ENCODE measurements around the gene PCBP1. TPM values are rescaled to one million over a fixed set of nuclear protein-coding genes. Genes with fewer than 3 reads are reported as not detected.
A peak's percentile ranks its signal among the peaks of the same experiment; 100 is the strongest.

Gene PCBP1
- total RNA-seq, 4 donors from 2014 or later, result 103 to 189 (median 149) TPM

GRCh38 chr2:70094171-70094977 lies 7.1 kb downstream of the PCBP1 start:
- DNase-seq, result no peak
- no peaks in the 10 kb centered on the region for H3K27me3 ChIP-seq
- peak overlapping the region; percentile 75 to 84 (median 80) for H3K27ac ChIP-seq
- in situ Hi-C loops (cut with MboI; ENCODE audit: low pct_ligation_motif_present in 1 of 4, low pct_unique_long_range_greater_than_20kb in 1 of 4, low sequenced_read_pairs in 3 of 4) (no loop called here), intact Hi-C loops (cut with DNase I; ENCODE audit: low total_unique reads) (no loop called here)
- peaks cover 6 to 27% (median 23%) of the 10 kb centered on the region in 4 donors for H3K4me1 ChIP-seq
- no peak overlapping the region for H3K4me3 ChIP-seq
- H3K36me3 ChIP-seq, result no peaks in the 10 kb centered on the region
- WGBS, 2 donors (ENCODE audit: low coverage in 1 of 2), result 90 to 93% methylated on average over 4 to 5 of the region's 5 CpGs
- H3K9me3 ChIP-seq, result no peaks in the 10 kb centered on the region
- TF ChIP-seq POLR2AphosphoS5 (IDR thresholded peaks at IDR 0.05) (no peak), EP300 (IDR thresholded peaks at IDR 0.05; ENCODE audit: low read depth) (no peak), CTCF (IDR thresholded peaks at IDR 0.05) (no peak), POLR2A (IDR thresholded peaks at IDR 0.05) (no peak)

DNA sequence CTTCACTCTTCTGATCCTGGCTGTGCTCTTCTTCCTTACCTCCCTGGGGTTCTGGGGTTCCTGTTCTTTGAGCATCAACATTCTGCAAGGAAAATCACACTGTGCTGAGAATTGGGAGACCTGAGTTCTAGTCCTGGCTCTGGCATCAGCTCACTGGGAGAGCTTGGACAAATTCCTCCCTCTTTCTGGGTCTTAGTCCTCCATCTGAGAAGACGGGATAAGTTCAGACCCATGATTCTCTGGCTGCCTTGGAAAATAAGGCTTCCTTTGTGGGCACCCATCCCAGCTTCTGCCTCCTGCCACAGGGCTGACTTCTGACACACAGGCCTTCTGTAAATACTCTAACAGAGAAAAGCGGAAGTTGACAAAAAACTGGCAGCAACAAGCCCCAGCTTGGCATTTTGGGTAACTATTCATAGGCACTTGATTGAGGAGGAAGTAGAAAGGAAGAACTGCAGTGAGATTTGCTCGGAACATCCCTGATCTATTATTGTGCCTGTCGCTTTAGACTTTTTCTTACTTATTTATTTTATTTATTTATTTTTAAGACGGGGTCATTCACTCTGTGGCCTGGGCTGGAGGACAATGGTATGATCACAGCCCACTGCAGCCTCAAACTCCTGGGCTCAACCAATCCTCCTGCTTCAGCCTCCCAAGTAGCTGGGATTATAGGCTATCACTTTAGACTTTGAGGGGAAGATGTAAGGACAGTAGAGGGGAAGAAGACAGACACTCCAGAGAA lies 7.9 kb downstream of the PCBP1 start:
- intact Hi-C loops (cut with DNase I; ENCODE audit: low total_unique reads) (no loop called here), in situ Hi-C loops (cut with MboI; ENCODE audit: low pct_ligation_motif_present in 1 of 4, low pct_unique_long_range_greater_than_20kb in 1 of 4, low sequenced_read_pairs in 3 of 4) (no loop called here)
- no peaks in the 10 kb centered on the region for H3K36me3 ChIP-seq
- WGBS, 2 donors (ENCODE audit: low coverage in 1 of 2), result 17 to 20% methylated on average over 1 to 5 of the region's 5 CpGs
- H3K9me3 ChIP-seq, result no peaks in the 10 kb centered on the region
- DNase-seq, result peak; percentile 58
- H3K27ac ChIP-seq, result peak overlapping the region; percentile 75 to 84 (median 80)
- H3K4me1 ChIP-seq, result peaks cover 6 to 19% (median 15%) of the 10 kb centered on the region in 4 donors
- no peaks in the 10 kb centered on the region for H3K27me3 ChIP-seq
- H3K4me3 ChIP-seq, result no peak overlapping the region
- TF ChIP-seq POLR2AphosphoS5 (IDR thresholded peaks at IDR 0.05) (peak in 2 of 3 donors; percentile 18 to 52), CTCF (IDR thresholded peaks at IDR 0.05) (no peak), POLR2A (IDR thresholded peaks at IDR 0.05) (peak; percentile 55), EP300 (IDR thresholded peaks at IDR 0.05; ENCODE audit: low read depth) (no peak)

- TF ChIP-seq CTCF (IDR thresholded peaks at IDR 0.05) (no peak), POLR2A (IDR thresholded peaks at IDR 0.05) (no peak), EP300 (IDR thresholded peaks at IDR 0.05; ENCODE audit: low read depth) (no peak), POLR2AphosphoS5 (IDR thresholded peaks at IDR 0.05) (no peak)
- intact Hi-C loops (cut with DNase I; ENCODE audit: low total_unique reads), result no loop called here
- H3K9me3 ChIP-seq, result no peaks in the 10 kb centered on the region
- no peak overlapping the region for H3K4me3 ChIP-seq
- no peak for DNase-seq
- H3K27ac ChIP-seq, result peak overlapping the region; percentile 75 to 84 (median 80)
- no peaks in the 10 kb centered on the region for H3K27me3 ChIP-seq
- H3K4me1 ChIP-seq, result peaks cover 6 to 17% (median 13%) of the 10 kb centered on the region in 4 donors
- WGBS, 2 donors (ENCODE audit: low coverage in 1 of 2), result 88 to 93% methylated on average over 14 to 16 of the region's 16 CpGs
- H3K36me3 ChIP-seq, result no peaks in the 10 kb centered on the region
- in situ Hi-C loops (cut with MboI; ENCODE audit: low pct_ligation_motif_present in 1 of 4, low pct_unique_long_range_greater_than_20kb in 1 of 4, low sequenced_read_pairs in 3 of 4), result no loop called here
Measured at GRCh38 chr2:70095720-70096670, 8.7 kb downstream of the PCBP1 start.

Data from transverse colon (tissue), 4 donors.